MM.1S (cell line): ENCODE data around the gene NOXO1.

Experiments
- DNase-seq: peaks from one replicate; pipeline ENCODE4 v3.0.0-alpha.2; 2015
- H2AFZ ChIP-seq: fragments of 300-600 bp; sonication (generic); 2 replicates; pipeline ENCODE4 v1.6.0; 2016; ENCODE audit warnings: antibody characterized with exemption, low read length
- H3F3A ChIP-seq: fragments of 300-600 bp; sonication (generic); 2 replicates; pipeline ENCODE4 v1.6.1; 2016; ENCODE audit warnings: mild to moderate bottlenecking, antibody characterized with exemption, low read length, moderate library complexity, mixed read lengths; ENCODE audit not compliant: insufficient read depth
- H3K27ac ChIP-seq: fragments of 300-600 bp; sonication (generic); 2 replicates; pipeline ENCODE4 v1.5.1; 2016; ENCODE audit warnings: mild to moderate bottlenecking, low read length
- H3K27me3 ChIP-seq: fragments of 300-600 bp; sonication (generic); replicated peaks from 2 replicates; pipeline ENCODE4 v1.6.0; 2016; ENCODE audit warnings: low read length; ENCODE audit not compliant: insufficient read depth
- H3K36me3 ChIP-seq: fragments of 300-600 bp; sonication (generic); replicated peaks from 2 replicates; pipeline ENCODE4 v1.6.1; 2016; ENCODE audit warnings: mild to moderate bottlenecking, low read length, mixed read lengths; ENCODE audit not compliant: insufficient read depth
- H3K4me1 ChIP-seq: fragments of 300-600 bp; sonication (generic); 2 replicates; pipeline ENCODE4 v1.6.1; 2016; ENCODE audit warnings: low read length, mixed read lengths
- H3K4me2 ChIP-seq: fragments of 300-600 bp; sonication (generic); 2 replicates; pipeline ENCODE4 v1.6.0; 2016; ENCODE audit warnings: low read depth, low read length
- H3K4me3 ChIP-seq: fragments of 300-600 bp; sonication (generic); 2 replicates; pipeline ENCODE4 v1.5.1; 2016; ENCODE audit warnings: low read length, mixed read lengths
- H3K79me2 ChIP-seq: fragments of 300-600 bp; sonication (generic); 2 replicates; pipeline ENCODE4 v1.6.1; 2016; ENCODE audit warnings: mixed run types, low read length, mixed read lengths
- H3K9ac ChIP-seq: fragments of 300-600 bp; sonication (generic); 2 replicates; pipeline ENCODE4 v1.6.1; 2016; ENCODE audit warnings: low read length, mixed read lengths
- H3K9me2 ChIP-seq: fragments of 300-600 bp; sonication (generic); replicated peaks from 2 replicates; pipeline ENCODE4 v1.6.1; 2016; ENCODE audit warnings: mild to moderate bottlenecking, low read length, mixed read lengths; ENCODE audit not compliant: insufficient read depth
- H3K9me3 ChIP-seq: fragments of 300-600 bp; sonication (generic); replicated peaks from 2 replicates; pipeline ENCODE4 v1.6.1; 2016; ENCODE audit warnings: mild to moderate bottlenecking, low read length, mixed read lengths; ENCODE audit not compliant: insufficient read depth
- H4K20me1 ChIP-seq: fragments of 300-600 bp; sonication (generic); 2 replicates; pipeline ENCODE4 v1.6.1; 2016; ENCODE audit warnings: mild to moderate bottlenecking, low read length, moderate library complexity, mixed read lengths; ENCODE audit not compliant: insufficient read depth
- CTCF ChIP-seq: fragments of 300-600 bp; sonication (generic); IDR thresholded peaks from 2 replicates; pipeline ENCODE4 v1.5.1; 2016; ENCODE audit warnings: antibody characterized with exemption, low read length, mixed read lengths
- EZH2 ChIP-seq: fragments of 300-600 bp; sonication (generic); optimal IDR thresholded peaks from 2 replicates; pipeline ENCODE3; 2017; ENCODE audit warnings: low read depth, mild to moderate bottlenecking, antibody characterized with exemption, low read length, mixed read lengths
- EZH2phosphoT487 ChIP-seq: fragments of 300-600 bp; sonication (generic); IDR thresholded peaks from 2 replicates; pipeline ENCODE4 v1.6.1; 2018; ENCODE audit warnings: antibody characterized with exemption, low read length

The NOXO1 gene

GRCh38 chr16:1944612-1945199 is 36.6 kb downstream of the NOXO1 start:
- Histone ChIP-seq H3K36me3 (peaks cover 3% of the 10 kb centered on the region; the same call in 1 of the 2 replicates), H3K27me3 (no peaks in the 10 kb centered on the region), H3K9ac (no peak overlapping the region), H3F3A (no peaks in the 10 kb centered on the region), H3K27ac (no peak overlapping the region), H3K79me2 (peaks cover 4% of the 10 kb centered on the region), H3K4me3 (no peak overlapping the region), H3K9me3 (no peaks in the 10 kb centered on the region), H4K20me1 (no peaks in the 10 kb centered on the region), H2AFZ (no peak overlapping the region), H3K4me1 (no peaks in the 10 kb centered on the region), H3K4me2 (no peak overlapping the region), H3K9me2 (no peaks in the 10 kb centered on the region)
- TF ChIP-seq CTCF (no peak), EZH2 (no peak), EZH2phosphoT487 (no peak)
- no peak for DNase-seq

GRCh38 chr16:1942810-1943726 is 38.2 kb downstream of the NOXO1 start, which contains the start of gene MSRB1:
Gene MSRB1 (minus strand): TSS chr16:1943199. CDS start chr16:1943156, 43 bp downstream.
- peak within 1 kb of the TSS; percentile 75 for H3K4me2 ChIP-seq
- H2AFZ ChIP-seq = peak within 1 kb of the TSS; percentile 82
- TF ChIP-seq EZH2 = no peak
- no peak for TF ChIP-seq EZH2phosphoT487
- no peak for TF ChIP-seq CTCF
- peaks cover 4% of the 10 kb centered on the region for H3K79me2 ChIP-seq
- peak within 1 kb of the TSS; percentile 84 for H3K9ac ChIP-seq
- no peaks in the 10 kb centered on the region for H3K27me3 ChIP-seq
- H3F3A ChIP-seq = no peaks in the 10 kb centered on the region
- H3K9me3 ChIP-seq = no peaks in the 10 kb centered on the region
- peak; percentile 99 for DNase-seq
- no peaks in the 10 kb centered on the region for H3K4me1 ChIP-seq
- H3K36me3 ChIP-seq = peaks cover 3% of the 10 kb centered on the region; the same call in 1 of the 2 replicates
- H3K27ac ChIP-seq = peak within 1 kb of the TSS; percentile 20; the same call in 1 of the 2 replicates
- H3K4me3 ChIP-seq = peak within 1 kb of the TSS; percentile 99
- H3K9me2 ChIP-seq = no peaks in the 10 kb centered on the region
- no peaks in the 10 kb centered on the region for H4K20me1 ChIP-seq

- DNase-seq = no peak
These were observed 39.0 kb downstream of the NOXO1 start for GRCh38 chr16:1942047-1942809.

More at GRCh38 chr16:1942047-1942809, 39.0 kb downstream of the NOXO1 start:
- H4K20me1 ChIP-seq = no peaks in the 10 kb centered on the region
- H3K27ac ChIP-seq = no peak overlapping the region
- TF ChIP-seq CTCF (no peak), EZH2phosphoT487 (no peak), EZH2 (no peak)
- H3K9me3 ChIP-seq = no peaks in the 10 kb centered on the region
- H3K27me3 ChIP-seq = no peaks in the 10 kb centered on the region
- peak overlapping the region; percentile 99 for H3K4me3 ChIP-seq
- peak overlapping the region; percentile 82 for H2AFZ ChIP-seq
- peak overlapping the region; percentile 75 for H3K4me2 ChIP-seq
- no peaks in the 10 kb centered on the region for H3K9me2 ChIP-seq
- H3K79me2 ChIP-seq = peaks cover 4% of the 10 kb centered on the region
- no peaks in the 10 kb centered on the region for H3F3A ChIP-seq
- peak overlapping the region; percentile 84 for H3K9ac ChIP-seq
- peaks cover 3% of the 10 kb centered on the region; the same call in 1 of the 2 replicates for H3K36me3 ChIP-seq
- no peaks in the 10 kb centered on the region for H3K4me1 ChIP-seq
